ENCODE data around the gene TENM3. TPM values are rescaled to one million over a fixed set of nuclear protein-coding genes. Genes with fewer than 3 reads are reported as not detected.

TENM3 gene
- total RNA-seq, 1 donor from 2014 or later = 40.4 TPM

GRCh38 chr4:182203872-182204411, 39.3 kb upstream of the TENM3 start:
- Mint-ChIP-seq H3K27ac (no peak overlapping the region), H3K27me3 (peaks cover 5% of the 10 kb centered on the region), H3K9me3 (ENCODE audit: low read depth) (no peaks in the 10 kb centered on the region), H3K36me3 (ENCODE audit: insufficient read depth) (no peaks in the 10 kb centered on the region), H3K4me1 (ENCODE audit: low read depth) (peaks cover 3% of the 10 kb centered on the region), H3K4me3 (ENCODE audit: low read depth) (no peak overlapping the region)
- no peak for DNase-seq (ENCODE audit: low spot score, unreplicated experiment)
- TF ChIP-seq, protein P1, sequence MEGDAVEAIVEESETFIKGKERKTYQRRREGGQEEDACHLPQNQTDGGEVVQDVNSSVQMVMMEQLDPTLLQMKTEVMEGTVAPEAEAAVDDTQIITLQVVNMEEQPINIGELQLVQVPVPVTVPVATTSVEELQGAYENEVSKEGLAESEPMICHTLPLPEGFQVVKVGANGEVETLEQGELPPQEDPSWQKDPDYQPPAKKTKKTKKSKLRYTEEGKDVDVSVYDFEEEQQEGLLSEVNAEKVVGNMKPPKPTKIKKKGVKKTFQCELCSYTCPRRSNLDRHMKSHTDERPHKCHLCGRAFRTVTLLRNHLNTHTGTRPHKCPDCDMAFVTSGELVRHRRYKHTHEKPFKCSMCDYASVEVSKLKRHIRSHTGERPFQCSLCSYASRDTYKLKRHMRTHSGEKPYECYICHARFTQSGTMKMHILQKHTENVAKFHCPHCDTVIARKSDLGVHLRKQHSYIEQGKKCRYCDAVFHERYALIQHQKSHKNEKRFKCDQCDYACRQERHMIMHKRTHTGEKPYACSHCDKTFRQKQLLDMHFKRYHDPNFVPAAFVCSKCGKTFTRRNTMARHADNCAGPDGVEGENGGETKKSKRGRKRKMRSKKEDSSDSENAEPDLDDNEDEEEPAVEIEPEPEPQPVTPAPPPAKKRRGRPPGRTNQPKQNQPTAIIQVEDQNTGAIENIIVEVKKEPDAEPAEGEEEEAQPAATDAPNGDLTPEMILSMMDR (IDR thresholded peaks at IDR 0.05; ENCODE audit: unreplicated experiment) = no peak

DNA sequence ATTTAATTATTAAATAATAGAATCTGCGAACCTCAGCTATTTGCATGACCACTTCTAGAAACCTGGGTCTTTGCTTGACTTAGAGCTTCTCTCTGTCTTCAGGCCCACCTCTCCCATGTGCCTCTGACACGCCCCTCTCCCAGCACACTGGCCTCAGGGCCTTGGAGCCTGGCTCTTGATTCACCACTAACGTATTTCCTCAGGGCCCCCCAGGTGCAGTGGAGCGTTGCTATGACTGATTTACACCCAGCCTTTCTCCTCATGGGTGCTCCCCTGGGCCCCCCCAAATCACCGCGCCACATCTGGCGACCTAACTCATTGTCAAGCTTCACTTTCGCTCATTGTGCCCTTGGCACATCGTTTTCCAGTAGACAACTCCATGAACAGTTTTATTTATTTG, 37.9 kb upstream of the TENM3 start:
- peaks cover 5% of the 10 kb centered on the region for H3K27me3 Mint-ChIP-seq
- H3K27ac Mint-ChIP-seq = no peak overlapping the region
- no peaks in the 10 kb centered on the region for H3K9me3 Mint-ChIP-seq (ENCODE audit: low read depth)
- no peak overlapping the region for H3K4me3 Mint-ChIP-seq (ENCODE audit: low read depth)
- peaks cover 3% of the 10 kb centered on the region for H3K4me1 Mint-ChIP-seq (ENCODE audit: low read depth)
- TF ChIP-seq, protein P1 (IDR thresholded peaks at IDR 0.05; ENCODE audit: unreplicated experiment) = no peak
- DNase-seq (ENCODE audit: low spot score, unreplicated experiment) = no peak
- H3K36me3 Mint-ChIP-seq (ENCODE audit: insufficient read depth) = no peaks in the 10 kb centered on the region

DNA sequence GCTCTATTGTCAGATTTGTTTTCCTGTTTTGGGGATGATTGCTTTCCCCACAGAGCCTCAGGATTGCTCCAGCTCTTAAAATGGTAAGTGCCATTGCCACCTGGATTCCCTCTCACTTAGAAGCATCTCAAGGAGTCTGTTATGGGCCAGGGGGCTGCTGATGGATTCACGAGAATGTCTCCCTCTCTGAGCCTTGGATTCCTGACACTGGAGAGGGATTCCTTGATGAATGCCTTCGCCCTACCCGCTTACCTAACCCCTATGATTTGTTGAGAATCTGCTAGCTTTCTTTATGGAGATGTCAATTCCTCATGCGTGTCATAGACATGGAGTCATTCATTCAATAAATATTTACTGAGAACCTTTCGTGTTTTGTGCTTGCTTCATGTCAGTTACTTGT, 36.9 kb upstream of the TENM3 start:
- no peak for DNase-seq (ENCODE audit: low spot score, unreplicated experiment)
- TF ChIP-seq, protein P1 (IDR thresholded peaks at IDR 0.05; ENCODE audit: unreplicated experiment) = no peak
- H3K27me3 Mint-ChIP-seq = peaks cover 5% of the 10 kb centered on the region
- H3K9me3 Mint-ChIP-seq (ENCODE audit: low read depth) = no peaks in the 10 kb centered on the region
- H3K27ac Mint-ChIP-seq = no peak overlapping the region
- H3K36me3 Mint-ChIP-seq (ENCODE audit: insufficient read depth) = no peaks in the 10 kb centered on the region
- H3K4me1 Mint-ChIP-seq (ENCODE audit: low read depth) = peaks cover 2% of the 10 kb centered on the region
- H3K4me3 Mint-ChIP-seq (ENCODE audit: low read depth) = no peak overlapping the region

- Mint-ChIP-seq H3K4me1 (ENCODE audit: low read depth) (no peaks in the 10 kb centered on the region), H3K27ac (no peak overlapping the region), H3K36me3 (ENCODE audit: insufficient read depth) (no peaks in the 10 kb centered on the region), H3K27me3 (peaks cover 5% of the 10 kb centered on the region), H3K9me3 (ENCODE audit: low read depth) (no peaks in the 10 kb centered on the region), H3K4me3 (ENCODE audit: low read depth) (no peak overlapping the region)
- TF ChIP-seq, protein P1 (IDR thresholded peaks at IDR 0.05; ENCODE audit: unreplicated experiment) = no peak
- no peak for DNase-seq (ENCODE audit: low spot score, unreplicated experiment)
Observed at GRCh38 chr4:182206916-182207315, 36.3 kb upstream of the TENM3 start.

GRCh38 chr4:182207830-182208396, 35.3 kb upstream of the TENM3 start:
- TF ChIP-seq, protein P1 (IDR thresholded peaks at IDR 0.05; ENCODE audit: unreplicated experiment) = no peak
- DNase-seq (ENCODE audit: low spot score, unreplicated experiment) = no peak
- Mint-ChIP-seq H3K4me1 (ENCODE audit: low read depth) (no peaks in the 10 kb centered on the region), H3K27me3 (peaks cover 9% of the 10 kb centered on the region), H3K4me3 (ENCODE audit: low read depth) (no peak overlapping the region), H3K36me3 (ENCODE audit: insufficient read depth) (no peaks in the 10 kb centered on the region), H3K9me3 (ENCODE audit: low read depth) (no peaks in the 10 kb centered on the region), H3K27ac (no peak overlapping the region)

All from progenitor cell of endocrine pancreas (in vitro differentiated cells).